ENCODE data around the gene MFNG.
"Not testable (repeated sequence)": the region's sequence is repeated elsewhere in the genome, so short reads cannot be mapped to it uniquely, and the experiment has no call there.

Gene MFNG

DNA sequence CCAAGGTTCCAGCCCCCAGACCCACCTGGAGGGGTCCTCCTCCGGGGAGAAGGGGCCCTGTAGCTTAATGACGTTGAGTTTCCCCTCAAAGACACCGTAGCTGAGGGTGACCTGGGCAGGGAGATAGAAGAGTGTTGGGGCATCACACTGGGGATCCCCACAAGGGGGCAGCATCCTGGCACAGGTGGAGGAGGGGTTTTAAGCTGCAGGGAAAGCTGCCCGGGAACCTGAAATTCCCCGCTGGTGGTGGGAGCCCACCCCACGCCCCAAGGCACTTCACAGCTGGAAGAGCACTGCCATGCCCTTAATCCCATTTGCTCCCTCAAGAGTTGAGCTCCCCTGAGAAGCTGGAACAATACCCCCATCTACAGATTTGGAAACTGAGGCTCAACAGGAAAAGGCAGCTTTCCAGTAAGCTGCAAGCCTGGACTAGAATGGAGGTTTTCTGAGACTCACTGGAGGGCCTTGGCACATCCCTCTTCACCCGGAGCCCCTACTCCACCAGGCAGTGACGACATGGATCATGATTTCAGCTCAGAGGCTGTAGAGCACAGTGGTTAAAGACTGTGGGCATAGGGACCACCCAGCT lies 13.7 kb downstream of the MFNG start:
- DNase-seq: peak in 1 of 2 experiments; percentile 51

DNA sequence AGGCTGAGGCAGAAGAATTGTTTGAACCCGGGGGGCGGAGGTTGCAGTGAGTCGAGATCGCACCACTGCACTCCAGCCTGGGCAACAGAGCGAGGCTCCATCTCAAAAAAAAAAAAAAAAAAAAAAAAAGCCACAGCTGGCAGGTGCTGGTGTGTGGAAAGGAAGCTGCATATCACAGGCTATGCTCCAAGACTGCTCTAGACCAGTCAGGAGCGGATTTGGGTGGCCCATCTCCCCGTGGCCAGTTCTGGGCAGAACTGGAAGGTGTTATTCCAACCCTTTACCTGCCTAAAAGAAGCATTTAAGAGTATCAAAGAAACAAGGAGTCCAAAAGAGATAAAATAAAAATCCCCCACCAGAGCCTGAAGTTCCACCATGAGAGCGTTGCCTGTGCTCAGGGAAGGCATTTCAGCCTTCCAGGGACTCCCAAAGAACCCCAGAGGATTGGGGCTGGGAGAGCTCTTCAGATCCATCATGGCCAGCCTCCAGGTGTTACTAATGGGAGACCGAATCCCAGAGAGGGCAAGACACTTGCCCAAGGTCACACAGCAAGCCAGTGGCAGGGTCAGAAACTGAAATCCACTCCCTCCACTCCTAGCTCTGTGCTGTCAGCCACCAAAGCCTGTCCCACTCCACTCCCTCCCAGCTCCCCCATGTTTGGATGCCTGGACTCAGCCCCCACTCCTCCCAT lies 14.3 kb downstream of the MFNG start:
- DNase-seq: no peak

DNA sequence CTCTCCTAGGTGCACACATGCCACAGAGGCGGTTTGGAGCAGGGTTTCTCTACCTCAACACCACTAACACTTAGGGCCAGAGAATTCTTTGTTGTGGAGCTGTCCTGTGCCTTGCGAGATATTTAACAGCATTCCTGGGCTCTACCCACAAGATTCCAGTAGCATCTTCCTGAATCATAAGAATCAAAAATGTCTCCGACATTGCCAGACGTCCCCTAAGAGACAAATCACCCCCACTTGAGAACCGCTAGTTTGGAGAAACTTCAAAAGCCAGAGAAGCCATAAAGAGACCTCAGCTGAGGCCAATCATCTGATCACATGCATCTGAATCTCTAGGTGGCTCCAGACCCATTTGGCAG lies 16.1 kb downstream of the MFNG start:
- DNase-seq: no peak

DNA sequence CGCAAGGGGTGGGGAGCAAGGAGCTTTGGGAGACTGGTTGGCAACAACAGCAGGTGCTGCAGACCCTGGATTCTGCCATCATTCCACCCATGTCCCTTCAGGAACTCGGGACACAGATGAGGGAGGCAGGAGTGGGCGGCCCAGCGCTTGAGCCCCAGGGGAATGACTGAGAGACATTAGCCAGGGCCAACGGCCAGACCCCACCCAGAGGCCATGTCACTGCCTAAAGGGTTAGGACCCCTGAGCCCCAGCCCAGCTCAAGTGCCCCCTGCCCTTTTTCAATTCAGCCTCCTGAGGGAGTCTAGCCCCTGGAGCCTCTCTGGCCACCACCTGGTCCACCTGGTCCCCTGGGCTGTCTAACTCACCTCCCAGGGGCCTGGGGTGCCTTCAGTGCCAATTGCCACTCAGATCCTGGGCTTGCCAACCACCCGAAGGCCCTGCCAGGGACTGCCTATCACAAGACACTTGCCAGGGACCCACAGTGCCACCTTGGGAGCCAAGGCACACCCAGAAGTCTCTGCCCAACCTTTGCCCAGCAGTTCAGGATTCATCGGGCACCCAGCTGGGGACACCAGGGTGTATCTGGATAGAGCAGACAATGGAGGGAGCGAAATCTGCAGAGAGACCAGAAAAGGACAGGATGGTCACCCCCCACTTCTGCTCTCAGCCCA lies 16.6 kb downstream of the MFNG start:
- no peak for DNase-seq

DNA sequence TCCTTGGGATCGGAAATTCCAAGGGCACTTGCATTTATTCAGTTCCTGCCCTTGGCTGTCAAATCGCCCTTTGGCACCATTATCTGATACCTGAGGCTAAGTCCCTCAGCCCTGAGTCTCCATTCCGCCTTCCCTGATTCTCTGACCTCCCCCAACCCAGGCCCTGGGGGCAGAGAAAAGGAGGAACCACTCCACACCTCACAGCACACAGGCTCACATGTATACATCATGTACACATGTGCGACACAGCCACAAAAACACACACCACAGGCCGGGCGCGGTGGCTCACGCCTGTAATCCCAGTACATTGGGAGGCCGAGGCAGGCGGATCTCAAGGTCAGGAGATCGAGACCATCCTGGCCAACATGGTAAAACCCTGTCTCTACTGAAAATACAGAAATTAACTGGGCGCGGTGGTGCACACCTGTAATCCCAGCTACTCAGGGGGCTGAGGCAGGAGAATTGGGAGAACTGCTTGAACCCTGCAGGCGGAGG lies 17.9 kb downstream of the MFNG start:
- DNase-seq: not testable (repeated sequence)

DNA sequence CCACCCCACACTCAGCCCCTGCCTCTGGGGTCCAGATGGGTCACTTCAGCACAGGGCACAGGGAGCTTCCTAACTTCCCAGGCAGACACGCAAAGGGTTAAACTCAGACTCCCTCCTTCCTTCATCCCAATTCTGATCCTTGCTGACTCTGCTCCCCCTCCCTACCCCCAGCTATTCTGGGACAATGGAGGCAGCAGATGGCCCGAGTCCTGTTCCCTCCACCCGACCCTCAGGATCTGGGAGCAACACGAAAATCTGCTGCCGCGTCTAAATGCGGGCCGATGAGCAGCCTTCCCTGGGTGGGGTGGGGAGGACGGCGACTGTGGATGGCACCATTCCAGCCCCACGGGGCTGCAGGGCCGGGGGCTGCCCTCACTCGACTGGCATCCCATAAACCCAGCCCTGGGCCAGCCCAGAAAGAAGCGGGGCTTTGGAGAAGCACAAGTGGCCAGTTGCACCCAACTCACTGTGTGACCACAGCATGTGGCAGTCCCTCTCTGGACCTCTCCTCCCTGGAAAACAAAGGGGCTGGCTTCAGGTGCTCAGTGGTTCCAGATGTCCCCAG lies 18.7 kb downstream of the MFNG start:
- no peak for DNase-seq

DNA sequence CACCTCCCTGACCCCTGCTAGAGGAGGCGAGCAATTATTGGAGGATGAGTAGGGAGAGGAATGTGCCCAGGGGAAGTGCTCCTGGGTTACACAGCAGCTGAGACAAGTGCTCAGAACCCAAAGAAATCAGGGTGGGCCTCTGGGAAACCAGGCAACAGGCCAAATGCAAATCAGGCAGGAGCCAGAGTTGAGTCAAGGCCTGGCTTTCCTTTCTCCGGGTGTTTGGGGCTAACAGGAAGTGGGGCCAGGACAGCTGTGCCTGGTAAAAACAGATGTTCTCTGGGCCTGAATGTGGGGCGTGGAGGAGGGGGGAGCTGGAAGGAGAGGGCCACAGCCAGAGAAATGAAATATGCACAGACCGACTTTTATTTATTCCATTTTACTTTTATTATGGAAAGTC lies 22.0 kb downstream of the MFNG start:
- DNase-seq: no peak

DNA sequence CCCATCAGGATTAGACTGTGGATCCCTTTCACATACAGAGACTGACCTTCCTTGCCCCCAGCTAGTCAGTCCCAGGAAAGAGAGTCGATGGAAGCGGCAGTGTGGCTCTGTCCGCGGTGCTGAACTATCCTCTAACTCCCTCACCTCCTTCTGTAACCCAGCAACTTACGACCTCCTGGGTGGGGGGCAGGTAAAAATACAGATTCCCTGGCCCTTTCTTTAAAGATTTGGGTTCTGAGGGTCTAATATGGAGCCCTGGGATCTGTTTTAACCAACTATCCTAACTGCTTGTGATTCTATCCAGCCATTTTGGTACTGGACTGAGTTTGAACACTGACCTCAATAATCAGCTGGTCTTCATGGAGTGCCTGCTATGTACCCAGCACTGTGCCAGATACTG lies 23.2 kb downstream of the MFNG start:
- no peak for DNase-seq

DNA sequence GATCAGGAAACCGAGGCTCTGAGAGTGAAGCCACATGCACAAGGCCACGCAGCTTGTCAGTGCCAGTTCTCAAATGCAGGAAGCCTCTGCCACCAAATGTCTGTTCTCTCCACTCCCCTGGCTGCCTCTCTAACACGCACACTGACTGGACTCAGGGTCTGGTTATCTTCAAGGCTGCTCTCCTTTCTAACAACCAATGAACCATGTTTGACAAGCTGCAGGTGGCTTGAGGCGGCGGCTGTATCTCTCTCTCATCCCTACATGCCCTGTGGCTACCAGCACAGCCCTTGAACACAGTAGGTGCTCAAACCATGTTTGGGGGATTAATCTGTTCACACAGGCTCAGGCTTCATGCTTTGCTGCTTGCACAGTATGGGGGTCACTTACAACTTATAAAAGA lies 23.7 kb downstream of the MFNG start:
- DNase-seq: no peak

DNA sequence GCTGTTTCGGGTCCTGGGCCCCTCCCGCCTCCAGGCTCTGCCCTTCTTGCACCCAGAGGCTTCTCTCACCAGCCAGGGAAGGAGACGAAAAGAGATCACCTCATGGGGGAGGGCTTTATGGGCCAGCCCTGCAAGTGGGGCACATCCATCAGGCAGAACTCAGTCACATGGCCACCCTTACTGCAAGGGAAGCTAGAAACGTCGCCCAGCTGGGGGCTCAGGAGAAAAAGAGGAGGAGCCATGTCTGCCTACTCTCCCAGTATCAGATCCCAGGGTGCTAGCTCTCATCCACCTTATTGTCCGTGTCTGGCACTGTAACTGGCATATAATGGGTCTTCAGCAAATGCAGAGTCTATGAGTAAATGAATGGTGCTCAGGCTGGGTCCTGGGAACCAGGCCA lies 24.2 kb downstream of the MFNG start:
- DNase-seq: no peak

DNA sequence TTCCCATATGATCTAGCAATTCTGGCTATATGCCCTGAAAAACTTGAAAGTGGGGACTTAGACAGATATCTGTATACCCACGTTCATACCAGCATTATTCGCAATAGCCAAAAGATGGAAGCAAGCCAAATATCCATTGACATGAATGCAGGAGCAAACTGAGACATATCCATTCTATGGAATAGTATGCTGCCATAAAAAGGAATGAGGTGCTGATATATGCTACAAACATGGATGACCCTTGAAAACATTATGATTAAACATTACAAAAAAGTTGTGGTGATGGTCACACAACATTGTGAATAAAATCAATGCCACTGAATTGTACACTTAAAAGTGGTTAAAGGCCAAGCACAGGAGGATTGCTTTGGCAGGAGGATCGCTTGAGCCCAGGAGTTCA lies 25.5 kb downstream of the MFNG start:
- no peak for DNase-seq

DNA sequence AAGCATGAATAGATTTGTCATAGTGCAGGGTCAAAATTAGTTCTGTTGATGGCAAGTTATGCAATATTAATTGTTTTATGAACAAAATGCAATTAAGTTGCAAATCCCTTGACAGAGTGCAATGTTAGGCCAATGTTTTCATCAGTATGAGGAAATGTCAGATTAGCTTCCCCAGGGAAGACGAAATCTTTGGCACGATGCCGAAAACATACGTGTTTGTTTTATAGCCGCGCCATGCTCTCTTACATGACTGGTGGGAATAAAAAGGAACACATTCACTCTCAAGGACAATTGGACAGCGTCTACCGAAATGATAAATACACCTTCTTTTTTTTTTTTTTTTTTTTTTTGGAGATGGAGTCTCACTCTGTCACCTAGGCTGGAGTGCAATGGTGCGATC lies 27.0 kb downstream of the MFNG start:
- DNase-seq: no peak

DNA sequence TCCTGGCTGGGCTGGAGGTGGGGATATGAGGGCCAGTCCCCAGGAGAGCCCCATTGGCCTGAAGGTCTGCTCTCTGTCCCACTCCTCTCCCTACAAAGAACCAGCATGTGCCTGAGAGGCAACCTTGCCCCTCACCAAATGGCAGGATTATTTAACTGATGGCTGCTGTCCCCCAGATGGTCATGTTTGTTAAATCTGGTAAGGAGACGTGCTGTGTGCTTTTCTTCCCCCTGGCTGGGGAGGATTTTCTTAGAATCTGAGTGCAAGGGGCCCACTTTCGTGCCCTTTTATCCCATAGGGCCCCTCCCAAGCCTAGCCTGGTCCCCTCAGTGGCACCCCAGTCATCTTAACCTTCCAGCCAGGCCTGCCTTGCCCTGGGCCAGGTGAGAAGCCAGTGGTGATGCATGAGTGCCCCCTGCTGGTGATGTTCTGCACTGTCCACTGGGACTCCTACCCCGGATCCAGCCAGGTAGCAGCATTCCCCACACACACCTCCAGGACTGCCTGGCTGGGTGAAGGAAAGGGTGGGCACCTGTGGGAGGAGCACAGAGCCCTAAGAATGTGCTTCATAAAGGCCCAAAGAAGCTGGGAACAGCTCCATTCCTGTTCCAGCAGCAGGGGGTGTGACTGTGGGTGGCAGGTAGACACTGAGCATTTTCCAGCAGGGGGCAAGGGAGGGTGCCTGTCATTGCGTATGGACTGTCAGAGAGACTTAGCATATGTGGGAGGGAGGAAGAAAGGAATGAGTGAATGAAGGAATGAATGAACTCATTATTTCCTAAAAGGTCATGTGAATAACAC lies 28.9 kb downstream of the MFNG start:
- peak; percentile 92 to 93 for DNase-seq

DNA sequence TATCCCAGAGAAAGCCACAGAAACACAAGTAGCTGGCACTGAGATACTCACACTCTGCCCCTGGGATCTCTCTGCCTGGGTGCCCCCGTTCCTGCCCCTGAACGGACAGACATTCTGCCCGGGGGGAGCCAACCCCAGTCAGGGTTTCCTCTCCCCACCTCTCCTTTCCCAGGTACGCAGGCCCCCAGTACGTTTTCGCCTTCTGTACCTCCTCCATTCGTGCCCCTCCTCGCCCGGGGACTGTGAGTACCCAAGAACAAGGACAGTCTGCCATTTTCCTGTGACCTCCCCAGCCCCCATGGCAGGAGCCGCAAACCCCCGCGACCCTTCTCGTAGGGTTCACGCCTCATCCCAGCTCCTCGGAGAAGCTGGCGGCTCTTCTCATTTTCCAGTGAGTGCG lies 29.8 kb downstream of the MFNG start:
- no peak for DNase-seq

DNA sequence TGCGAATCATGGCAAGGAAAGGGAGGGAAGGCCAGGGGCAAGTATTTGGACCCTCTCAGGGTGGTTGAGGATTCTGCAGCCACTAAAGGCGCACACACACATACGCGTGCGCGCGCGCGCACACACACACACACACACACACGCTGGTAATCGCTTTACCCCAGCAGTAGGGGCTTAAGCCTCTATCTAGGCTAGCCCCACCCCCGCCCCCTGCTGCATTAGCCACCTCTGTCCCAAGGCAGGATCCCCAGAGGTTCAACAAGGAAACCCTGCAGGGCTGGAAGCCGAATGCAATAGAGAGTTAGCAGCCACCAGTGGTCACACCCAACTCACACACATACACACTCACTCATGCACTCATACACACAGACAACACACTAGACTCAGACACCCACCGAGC lies 30.3 kb downstream of the MFNG start:
- no peak for DNase-seq

DNA sequence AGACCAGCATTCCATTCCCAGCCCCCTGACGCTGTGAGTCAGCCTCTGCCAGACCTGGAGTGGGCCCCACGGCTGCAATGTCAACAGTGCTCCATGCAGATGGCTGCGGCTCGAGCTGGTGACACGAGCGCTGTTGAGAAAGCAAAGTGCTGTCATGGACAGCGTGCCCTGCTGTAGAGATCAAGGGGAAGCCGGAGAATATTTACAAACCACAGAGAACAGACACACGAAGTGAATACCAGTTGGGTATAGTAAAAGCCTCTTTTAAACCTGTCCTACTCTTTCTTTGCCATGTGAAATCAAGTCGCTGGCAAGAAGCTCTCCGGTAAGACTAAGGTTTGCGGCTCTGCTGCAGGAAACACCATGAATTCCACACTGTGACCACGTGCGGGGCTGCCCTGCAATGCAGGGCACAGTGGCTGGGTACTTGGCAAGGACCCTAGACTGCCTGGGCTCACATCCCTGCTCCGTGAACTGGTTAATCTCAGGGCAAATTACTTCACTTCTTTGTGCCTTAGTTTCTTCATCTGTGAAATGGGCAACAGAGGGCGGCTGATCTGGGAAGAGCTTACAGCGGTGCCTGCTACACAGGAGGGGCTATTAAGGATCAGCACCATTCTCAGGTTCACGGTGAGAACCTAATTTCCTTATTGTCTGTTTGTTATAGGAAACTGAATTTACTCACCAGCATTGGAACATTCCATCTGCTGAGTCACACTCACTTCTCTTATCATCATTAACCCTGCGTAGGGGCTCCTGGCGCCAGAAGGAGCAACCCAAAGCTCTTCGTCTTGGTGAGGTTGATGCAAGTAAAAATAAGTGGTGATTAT lies 31.1 kb downstream of the MFNG start:
- DNase-seq: no peak

DNA sequence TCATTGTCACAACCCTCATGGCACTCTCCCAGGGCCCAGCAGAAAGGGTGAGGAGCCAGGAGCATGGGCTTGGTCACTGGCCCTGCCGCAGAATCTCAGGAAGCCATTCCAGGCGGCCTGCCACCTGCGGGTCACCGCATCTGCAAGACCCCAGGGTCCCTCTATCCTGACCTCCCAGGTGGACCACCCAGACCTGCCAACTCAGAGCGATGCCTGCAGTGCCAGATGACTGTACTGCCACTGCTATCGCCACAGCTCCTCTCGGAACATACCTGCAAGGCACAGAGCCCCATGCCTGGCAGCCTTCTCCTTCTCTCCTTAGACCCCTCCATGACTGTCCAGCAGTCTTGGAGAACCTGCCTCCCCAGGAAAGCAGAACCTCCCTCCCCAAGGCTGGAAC lies 32.5 kb downstream of the MFNG start:
- no peak for DNase-seq

DNA sequence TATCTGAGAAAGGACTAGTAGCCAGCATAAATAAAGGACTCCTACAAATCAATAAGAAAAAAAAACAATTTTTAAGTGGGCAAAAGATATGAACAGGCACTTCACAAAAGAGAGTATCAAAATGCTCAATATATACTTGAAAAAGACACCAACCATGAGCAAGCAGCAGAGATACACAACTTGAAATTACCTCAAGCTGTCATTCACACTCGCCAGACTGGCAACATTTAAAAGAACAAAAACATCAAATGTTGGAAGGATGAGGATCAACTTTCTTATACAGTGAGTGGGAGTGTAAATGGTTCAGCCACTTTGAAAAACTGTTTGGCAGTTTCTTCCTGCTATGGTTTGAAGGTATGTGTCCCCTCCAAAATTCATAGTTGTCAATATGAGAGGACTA lies 35.0 kb downstream of the MFNG start:
- DNase-seq: no peak

DNA sequence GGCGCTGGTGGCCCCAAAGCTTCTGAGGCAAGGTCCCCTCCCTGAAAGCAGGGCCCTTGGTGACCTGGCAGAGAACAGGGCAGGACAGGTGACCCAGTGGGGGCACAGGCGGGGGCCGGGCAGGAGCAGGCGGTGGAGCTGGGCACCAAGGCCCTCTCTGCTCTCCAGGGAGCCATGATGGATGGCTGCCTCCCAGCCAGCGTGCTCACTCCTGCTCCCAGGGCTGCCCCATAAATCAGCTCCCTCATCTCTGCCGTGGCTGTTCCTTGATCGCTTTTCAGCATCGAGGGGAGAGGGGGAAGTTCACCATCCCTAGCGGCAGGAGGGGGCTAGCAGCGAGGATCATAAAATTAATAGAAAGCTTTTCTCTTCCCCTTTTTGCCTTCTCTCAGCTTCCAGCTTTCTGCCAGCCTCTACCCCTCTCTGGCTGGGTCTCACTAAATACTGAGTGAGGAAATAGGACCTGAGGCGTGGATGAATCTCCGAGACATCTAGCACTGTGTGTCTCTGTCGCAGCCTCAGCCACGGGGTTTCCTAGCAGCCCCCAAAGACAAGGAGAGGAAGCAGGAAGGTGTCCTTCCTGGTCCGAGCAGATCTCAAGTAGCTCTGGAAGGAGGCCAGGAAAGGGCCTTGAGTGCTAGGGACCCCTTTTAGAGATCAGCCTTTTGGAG lies 36.7 kb downstream of the MFNG start:
- DNase-seq: no peak

DNA sequence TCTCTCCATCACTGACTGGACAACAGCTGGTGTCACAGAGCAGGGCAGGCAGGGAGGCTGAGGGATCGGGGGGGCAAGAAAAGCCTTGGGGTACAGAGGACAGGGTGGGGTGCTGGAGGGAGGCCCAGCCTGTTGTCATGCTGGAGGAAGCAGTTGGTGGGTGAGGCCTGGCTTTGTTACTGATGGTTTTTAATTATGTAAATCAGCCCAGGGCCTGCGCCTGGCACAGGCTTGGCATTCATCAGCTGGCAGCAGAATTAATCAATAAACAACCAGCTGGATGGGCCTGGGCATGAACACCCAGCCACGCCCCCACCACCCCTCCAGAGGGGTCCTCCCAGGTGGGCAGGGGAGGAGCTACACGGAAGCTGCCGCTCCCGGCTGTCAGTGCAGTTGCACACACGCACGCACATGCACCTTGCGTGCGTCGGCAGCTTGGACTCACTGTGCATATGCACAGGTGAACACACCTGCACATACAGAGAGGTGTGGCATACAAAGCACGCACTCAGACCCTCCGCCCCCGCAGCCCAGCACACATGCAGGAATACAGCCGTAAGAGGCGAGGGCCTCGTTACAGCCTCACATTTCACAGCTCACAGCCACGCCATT lies 37.6 kb downstream of the MFNG start:
- DNase-seq: no peak

DNA sequence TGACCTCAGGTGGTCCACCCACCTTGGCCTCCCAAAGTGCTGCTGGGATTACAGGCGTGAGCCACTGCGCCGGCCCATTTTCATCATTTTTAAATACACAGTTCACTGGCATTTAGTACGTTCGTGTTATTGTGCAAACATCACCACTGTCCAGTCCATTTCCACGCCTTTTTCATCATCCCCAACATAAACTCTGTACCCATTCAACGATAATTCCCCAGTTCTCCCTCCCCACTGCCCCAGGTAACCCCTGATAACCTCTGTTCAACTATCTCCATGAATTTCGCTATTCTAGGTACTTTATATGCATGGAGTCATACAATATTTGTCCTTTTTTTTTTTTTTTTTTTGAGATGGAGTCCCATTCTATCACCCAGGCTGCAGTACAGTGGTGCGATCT lies 40.7 kb downstream of the MFNG start:
- DNase-seq: no peak
